Left kidney (tissue), 2 donors: ENCODE results near the gene C2orf66. TPM values are rescaled to one million over a fixed set of nuclear protein-coding genes. Genes with fewer than 3 reads are reported as not detected.

Experiments
- DNase-seq: peaks from one replicate; pipeline ENCODE4 v3.0.0-alpha.2; 2013
- polyA plus RNA-seq: library from polyadenylated mRNA; unstranded; fragments of 120-200 nt; gene quantifications from one replicate; pipeline ENCODE4 v1.2.1, GENCODE V29; 2013; ENCODE audit not compliant: insufficient read length

C2orf66 gene
- polyA plus RNA-seq, 1 donor: 0.98 TPM

DNA sequence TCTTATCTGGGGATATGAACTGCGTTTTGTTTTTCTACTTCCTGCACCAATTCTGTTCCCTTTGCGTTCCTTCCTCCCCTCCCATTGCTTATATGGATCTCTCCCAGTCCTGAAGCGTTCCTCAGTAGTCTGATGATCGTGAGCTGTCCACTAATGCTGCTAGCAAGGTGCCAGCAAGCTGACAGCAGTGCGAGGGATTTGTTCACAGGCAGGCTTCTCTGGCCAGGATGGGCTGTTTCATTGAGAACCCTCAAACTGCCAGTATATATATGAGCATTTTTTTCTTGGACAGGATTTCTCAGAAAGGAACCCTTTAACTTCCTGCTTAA, 49.8 kb downstream of the C2orf66 start:
- DNase-seq: no peak

DNA sequence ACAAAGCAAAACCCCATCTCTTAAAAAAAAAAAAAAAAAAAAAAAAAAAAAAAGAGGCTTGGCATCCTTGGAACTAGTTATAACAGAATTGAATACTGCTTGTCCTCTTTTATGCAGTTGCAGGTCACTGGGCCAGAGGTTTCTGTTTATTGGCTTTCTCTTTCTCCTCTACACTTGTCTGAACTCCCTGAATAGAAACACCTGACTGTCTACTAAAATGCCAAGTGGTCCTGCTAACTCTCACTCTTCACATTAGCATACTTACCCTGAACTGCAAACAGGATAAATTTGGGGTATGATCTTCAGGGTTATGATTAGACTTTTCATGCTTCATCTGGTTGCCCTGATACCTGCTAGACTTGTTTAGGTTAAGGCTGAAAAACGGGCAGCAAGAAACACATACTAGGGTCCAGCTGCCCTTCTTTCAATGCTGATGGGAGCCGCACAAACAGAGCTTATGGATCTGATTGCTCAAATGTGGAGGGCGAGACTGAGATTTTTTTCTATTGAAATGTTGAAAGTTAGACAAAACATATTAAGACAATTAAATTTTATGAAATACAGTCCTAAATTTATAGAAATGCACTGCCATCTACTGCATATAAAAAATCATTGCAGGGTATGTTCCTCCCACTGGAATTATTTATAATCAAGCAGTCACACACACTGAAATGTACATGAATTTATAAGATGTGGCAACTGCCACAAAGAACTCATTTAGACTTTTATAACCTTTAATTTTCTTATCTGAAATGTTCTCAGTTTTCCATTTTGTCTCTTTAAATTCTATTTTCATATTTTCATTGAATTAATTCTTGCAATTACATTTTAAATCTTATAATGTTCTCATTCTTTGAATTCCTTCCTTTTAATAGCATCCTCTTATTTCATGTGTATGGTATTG, 50.4 kb downstream of the C2orf66 start:
- DNase-seq: no peak

Other genes starting within 250 kb of the C2orf66 start
- 16.1 TPM for gene HECW2, start 215.8 kb downstream of the C2orf66 start, polyA plus RNA-seq
- gene CCDC150, start 169.6 kb downstream of the C2orf66 start, polyA plus RNA-seq: 33.5 TPM
- gene GTF3C3, start 9.7 kb downstream of the C2orf66 start, polyA plus RNA-seq: 82.6 TPM
- gene PGAP1, start 117.4 kb upstream of the C2orf66 start, polyA plus RNA-seq: 36.9 TPM